ENCODE measurements around the gene FAM185A.
A peak's percentile ranks its signal among the peaks of the same experiment; 100 is the strongest.

Gene FAM185A

GRCh38 chr7:102806613-102807012 is 57.8 kb downstream of the FAM185A start:
- no peaks in the 10 kb centered on the region for H3K27me3 ChIP-seq
- TF ChIP-seq Cebpa-rat (IDR thresholded peaks at IDR 0.05) = no peak
- no peak overlapping the region for H3K27ac ChIP-seq
- H3K36me3 ChIP-seq = no peaks in the 10 kb centered on the region
- no peak overlapping the region for H3K9ac ChIP-seq
- H3K9me3 ChIP-seq = peaks cover 5% of the 10 kb centered on the region; the same call in 1 of the 2 replicates
- H3K4me1 ChIP-seq = peaks cover 19% of the 10 kb centered on the region
- no peaks in the 10 kb centered on the region for H4K20me1 ChIP-seq
- no peak overlapping the region for H3K4me3 ChIP-seq
- no peak overlapping the region for H3K4me2 ChIP-seq

- no peak overlapping the region for H3K4me3 ChIP-seq
- no peak overlapping the region for H3K27ac ChIP-seq
- TF ChIP-seq Cebpa-rat (IDR thresholded peaks at IDR 0.05) = no peak
- H3K4me1 ChIP-seq = peaks cover 42% of the 10 kb centered on the region
- H3K4me2 ChIP-seq = peak overlapping the region; percentile 69
- no peak overlapping the region; the same call in 1 of the 2 replicates for H3K9ac ChIP-seq
- H3K36me3 ChIP-seq = no peaks in the 10 kb centered on the region
- no peaks in the 10 kb centered on the region for H4K20me1 ChIP-seq
- H3K9me3 ChIP-seq = no peaks in the 10 kb centered on the region
- no peaks in the 10 kb centered on the region for H3K27me3 ChIP-seq
These were observed 62.1 kb downstream of the FAM185A start for GRCh38 chr7:102810916-102811315.

GRCh38 chr7:102811942-102812678 is 63.3 kb downstream of the FAM185A start:
- H3K9ac ChIP-seq = no peak overlapping the region
- no peak for TF ChIP-seq Cebpa-rat (IDR thresholded peaks at IDR 0.05)
- H4K20me1 ChIP-seq = no peaks in the 10 kb centered on the region
- H3K4me1 ChIP-seq = peaks cover 42% of the 10 kb centered on the region
- no peaks in the 10 kb centered on the region for H3K9me3 ChIP-seq
- H3K36me3 ChIP-seq = no peaks in the 10 kb centered on the region
- H3K27me3 ChIP-seq = no peaks in the 10 kb centered on the region
- peak overlapping the region; percentile 69 for H3K4me2 ChIP-seq
- no peak overlapping the region for H3K4me3 ChIP-seq
- no peak overlapping the region for H3K27ac ChIP-seq

- no peaks in the 10 kb centered on the region for H3K36me3 ChIP-seq
- no peaks in the 10 kb centered on the region for H3K9me3 ChIP-seq
- H3K9ac ChIP-seq = no peak overlapping the region
- no peaks in the 10 kb centered on the region for H4K20me1 ChIP-seq
- peaks cover 42% of the 10 kb centered on the region for H3K4me1 ChIP-seq
- no peak for TF ChIP-seq Cebpa-rat (IDR thresholded peaks at IDR 0.05)
- no peak overlapping the region for H3K27ac ChIP-seq
- no peaks in the 10 kb centered on the region for H3K27me3 ChIP-seq
- H3K4me3 ChIP-seq = no peak overlapping the region
- H3K4me2 ChIP-seq = peak overlapping the region; percentile 69
These were observed 64.6 kb downstream of the FAM185A start for GRCh38 chr7:102813191-102814024.

- H3K27ac ChIP-seq = no peak overlapping the region
- H3K27me3 ChIP-seq = no peaks in the 10 kb centered on the region
- no peaks in the 10 kb centered on the region for H3K36me3 ChIP-seq
- H3K9ac ChIP-seq = no peak overlapping the region
- H3K9me3 ChIP-seq = no peaks in the 10 kb centered on the region
- H3K4me1 ChIP-seq = peaks cover 42% of the 10 kb centered on the region
- no peaks in the 10 kb centered on the region for H4K20me1 ChIP-seq
- H3K4me2 ChIP-seq = no peak overlapping the region
- H3K4me3 ChIP-seq = no peak overlapping the region
- no peak for TF ChIP-seq Cebpa-rat (IDR thresholded peaks at IDR 0.05)
These were observed 65.2 kb downstream of the FAM185A start for GRCh38 chr7:102814025-102814471.

- H3K4me3 ChIP-seq = no peak overlapping the region
- no peaks in the 10 kb centered on the region for H3K9me3 ChIP-seq
- H3K27ac ChIP-seq = no peak overlapping the region
- TF ChIP-seq Cebpa-rat (IDR thresholded peaks at IDR 0.05) = no peak
- H3K4me2 ChIP-seq = no peak overlapping the region
- no peaks in the 10 kb centered on the region for H4K20me1 ChIP-seq
- H3K27me3 ChIP-seq = no peaks in the 10 kb centered on the region
- H3K36me3 ChIP-seq = no peaks in the 10 kb centered on the region
- H3K9ac ChIP-seq = no peak overlapping the region
- H3K4me1 ChIP-seq = peaks cover 25% of the 10 kb centered on the region
These were observed 69.1 kb downstream of the FAM185A start for GRCh38 chr7:102817616-102818573.

- Histone ChIP-seq H3K4me1 (peaks cover 15% of the 10 kb centered on the region), H3K9ac (no peak overlapping the region), H3K27me3 (no peaks in the 10 kb centered on the region), H3K27ac (no peak overlapping the region), H3K9me3 (no peaks in the 10 kb centered on the region), H3K4me3 (no peak overlapping the region), H3K4me2 (no peak overlapping the region), H3K36me3 (no peaks in the 10 kb centered on the region), H4K20me1 (no peaks in the 10 kb centered on the region)
- no peak for TF ChIP-seq Cebpa-rat (IDR thresholded peaks at IDR 0.05)
These were observed 70.4 kb downstream of the FAM185A start for GRCh38 chr7:102819151-102819550.

- H3K36me3 ChIP-seq = peaks cover 2% of the 10 kb centered on the region; the same call in 1 of the 2 replicates
- no peaks in the 10 kb centered on the region for H4K20me1 ChIP-seq
- H3K9ac ChIP-seq = no peak overlapping the region
- no peak for TF ChIP-seq Cebpa-rat (IDR thresholded peaks at IDR 0.05)
- H3K4me1 ChIP-seq = peaks cover 15% of the 10 kb centered on the region
- H3K4me2 ChIP-seq = peak overlapping the region; percentile 40
- H3K9me3 ChIP-seq = 0 out of 2 replicates have a peak, but pooled peaks cover 2% of the 10 kb centered on the region
- H3K27ac ChIP-seq = no peak overlapping the region
- H3K4me3 ChIP-seq = no peak overlapping the region
- H3K27me3 ChIP-seq = no peaks in the 10 kb centered on the region
These were observed 73.4 kb downstream of the FAM185A start for GRCh38 chr7:102821994-102822747.

All from BLaER1 (cell line).